BE2C (cell line): ENCODE results near the gene PRPF19.

Source experiments
- DNase-seq: peaks from one replicate; pipeline ENCODE4 v3.0.0-alpha.2; 2020
- H3K27me3 ChIP-seq: fragments of 250-450 bp; sonication (Bioruptor Pico); 2 replicates; pipeline ENCODE4 v1.5.1; 2020; ENCODE audit warnings: mild to moderate bottlenecking
- H3K36me3 ChIP-seq: fragments of 250-450 bp; sonication (Bioruptor Pico); 2 replicates; pipeline ENCODE4 v1.5.1; 2020; ENCODE audit warnings: mild to moderate bottlenecking
- H3K4me1 ChIP-seq: fragments of 250-450 bp; sonication (Bioruptor Pico); 2 replicates; pipeline ENCODE4 v1.5.1; 2020
- H3K4me3 ChIP-seq: 2 replicates; pipeline ENCODE4 v1.5.1; 2011; ENCODE audit warnings: low read depth, low read length
- H3K9me3 ChIP-seq: fragments of 250-450 bp; sonication (Bioruptor Pico); 2 replicates; pipeline ENCODE4 v1.5.1; 2020
- CTCF ChIP-seq: IDR thresholded peaks from 2 replicates; pipeline ENCODE4 v1.5.1; 2012; ENCODE audit warnings: mild to moderate bottlenecking, low read depth, low read length

The PRPF19 gene

GRCh38 chr11:60939855-60940254 lies 33.5 kb upstream of the PRPF19 start:
- no peaks in the 10 kb centered on the region for H3K4me1 ChIP-seq
- no peaks in the 10 kb centered on the region for H3K9me3 ChIP-seq
- H3K27me3 ChIP-seq, result no peaks in the 10 kb centered on the region

DNA sequence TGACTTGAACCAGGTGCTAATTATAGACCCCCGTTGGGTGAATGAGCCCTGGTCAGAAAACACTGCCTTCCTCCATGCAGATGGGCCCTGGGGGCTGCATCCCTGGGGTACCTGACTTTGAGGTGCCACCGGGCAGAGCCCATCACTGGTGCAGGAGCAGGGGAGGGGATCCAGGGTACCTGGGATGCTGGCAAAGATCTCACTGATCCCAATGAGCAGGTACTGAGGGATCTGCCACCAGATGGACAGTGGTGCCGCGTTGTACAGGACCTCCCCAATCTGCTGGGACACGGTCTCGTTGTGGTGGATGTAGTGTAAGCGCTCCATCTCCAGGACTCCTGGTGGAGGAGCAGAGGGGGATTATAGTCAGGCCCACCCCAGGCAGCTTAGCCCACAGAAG lies 32.9 kb upstream of the PRPF19 start:
- Histone ChIP-seq H3K27me3 (no peaks in the 10 kb centered on the region), H3K9me3 (no peaks in the 10 kb centered on the region), H3K4me1 (no peaks in the 10 kb centered on the region), H3K36me3 (peaks cover 2% of the 10 kb centered on the region; the same call in 1 of the 2 replicates), H3K4me3 (no peak overlapping the region)
- DNase-seq, result no peak
- TF ChIP-seq CTCF, result no peak

More at GRCh38 chr11:60939855-60940254, 33.5 kb upstream of the PRPF19 start:
- H3K36me3 ChIP-seq, result peaks cover 2% of the 10 kb centered on the region; the same call in 1 of the 2 replicates
- DNase-seq, result no peak
- no peak overlapping the region for H3K4me3 ChIP-seq
- TF ChIP-seq CTCF, result no peak

GRCh38 chr11:60938500-60938899 lies 32.1 kb upstream of the PRPF19 start:
- TF ChIP-seq CTCF, result no peak
- Histone ChIP-seq H3K27me3 (no peaks in the 10 kb centered on the region), H3K4me1 (no peaks in the 10 kb centered on the region), H3K9me3 (no peaks in the 10 kb centered on the region), H3K36me3 (peaks cover 2% of the 10 kb centered on the region; the same call in 1 of the 2 replicates), H3K4me3 (no peak overlapping the region)
- DNase-seq, result no peak

DNA sequence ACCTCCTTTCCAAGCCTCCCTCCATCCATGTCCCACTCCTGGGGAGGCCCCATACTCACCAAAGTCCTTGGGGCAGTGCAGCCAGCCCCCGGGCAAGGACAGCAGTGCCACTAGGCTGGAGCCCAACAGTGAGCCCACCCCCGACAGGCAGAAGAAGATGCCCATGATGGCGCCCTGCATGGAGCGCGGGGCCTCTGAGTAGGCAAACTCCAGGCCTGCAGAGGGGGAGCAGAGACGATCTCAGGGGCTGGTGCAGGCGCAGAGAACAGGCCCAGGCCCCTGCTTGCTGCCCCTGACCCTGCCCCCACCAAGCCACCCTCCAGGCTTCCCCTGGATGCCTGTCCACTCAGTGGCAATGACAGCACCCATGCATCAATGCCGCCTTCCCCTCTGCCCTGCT lies 31.4 kb upstream of the PRPF19 start:
- DNase-seq, result no peak
- Histone ChIP-seq H3K36me3 (peaks cover 2% of the 10 kb centered on the region; the same call in 1 of the 2 replicates), H3K4me1 (no peaks in the 10 kb centered on the region), H3K27me3 (no peaks in the 10 kb centered on the region), H3K4me3 (no peak overlapping the region), H3K9me3 (no peaks in the 10 kb centered on the region)
- no peak for TF ChIP-seq CTCF

- DNase-seq, result no peak
- H3K36me3 ChIP-seq, result peaks cover 2% of the 10 kb centered on the region; the same call in 1 of the 2 replicates
Observed at GRCh38 chr11:60937144-60937527, 30.8 kb upstream of the PRPF19 start.

More at GRCh38 chr11:60937144-60937527, 30.8 kb upstream of the PRPF19 start:
- H3K4me1 ChIP-seq, result no peaks in the 10 kb centered on the region
- no peak overlapping the region for H3K4me3 ChIP-seq
- no peaks in the 10 kb centered on the region for H3K27me3 ChIP-seq
- no peak for TF ChIP-seq CTCF
- no peaks in the 10 kb centered on the region for H3K9me3 ChIP-seq
